OCI-LY7 (cell line): ENCODE results near the gene CYP2F1. TPM values are rescaled to one million over a fixed set of nuclear protein-coding genes. Genes with fewer than 3 reads are reported as not detected.

Experiments
- Bru-seq: library from RNA; stranded (reverse); fragments of 400-500 nt; gene quantifications from one replicate; lab custom pipeline; 2021; lab: Mats Ljungman, UMichigan
- BruChase-seq, 2 experiments: library from RNA; stranded (reverse); fragments of 400-500 nt; gene quantifications; one replicate each; lab custom pipeline; 2021; lab: Mats Ljungman, UMichigan
- BruUV-seq: library from RNA; stranded (reverse); fragments of 400-500 nt; replicated peaks from 2 replicates; lab custom pipeline; 2021; lab: Mats Ljungman, UMichigan
- CTCF ChIA-PET: fragments of 300-600 bp; sonication (Branson Sonifier 250); formaldehyde crosslinking; loops from one replicate; lab custom pipeline; 2022; ENCODE audit warnings: antibody characterized with exemption; ENCODE audit not compliant: unreplicated experiment; lab: Charles Lee
- POLR2A ChIA-PET: fragments of 300-600 bp; sonication (Branson Sonifier 250); formaldehyde crosslinking; loops from one replicate; lab custom pipeline; 2022; ENCODE audit warnings: antibody characterized with exemption; lab: Charles Lee
- DNase-seq: peaks from one replicate; pipeline ENCODE4 v3.0.0-alpha.2; 2015; ENCODE audit warnings: low spot score
- H2AFZ ChIP-seq: fragments of 200-600 bp; sonication (generic), shearing (Covaris generic); 2 replicates; pipeline ENCODE4 v1.6.1; 2014; ENCODE audit warnings: mild to moderate bottlenecking, antibody characterized with exemption, low read length, moderate library complexity
- H3K27ac ChIP-seq: fragments of 200-600 bp; sonication (generic); 2 replicates; pipeline ENCODE4 v1.5.1; 2014; ENCODE audit warnings: mixed run types, low read depth, mild to moderate bottlenecking, moderate library complexity, low read length, inconsistent platforms; ENCODE audit not compliant: poor library complexity, severe bottlenecking
- H3K36me3 ChIP-seq: fragments of 200-600 bp; sonication (generic); 2 replicates; pipeline ENCODE4 v1.6.1; 2014; ENCODE audit warnings: mild to moderate bottlenecking, antibody characterized with exemption, low read length, moderate library complexity, mixed read lengths; ENCODE audit not compliant: insufficient read depth
- H3K4me1 ChIP-seq: fragments of 200-600 bp; sonication (generic); 2 replicates; pipeline ENCODE4 v1.5.1; 2014; ENCODE audit warnings: mild to moderate bottlenecking, low read length; ENCODE audit not compliant: insufficient read depth, poor library complexity, severe bottlenecking
- H3K4me2 ChIP-seq: fragments of 200-600 bp; sonication (generic); 2 replicates; pipeline ENCODE4 v1.6.1; 2014; ENCODE audit warnings: mild to moderate bottlenecking, low read length
- H3K4me3 ChIP-seq: fragments of 200-600 bp; sonication (generic); 2 replicates; pipeline ENCODE4 v1.5.1; 2014; ENCODE audit warnings: mild to moderate bottlenecking, low read depth, low read length; ENCODE audit not compliant: poor library complexity, severe bottlenecking
- H3K79me2 ChIP-seq: fragments of 200-600 bp; sonication (generic); 2 replicates; pipeline ENCODE4 v1.6.1; 2016; ENCODE audit warnings: low read depth, mild to moderate bottlenecking, low read length, moderate library complexity, mixed read lengths; ENCODE audit not compliant: insufficient read depth
- H3K9me2 ChIP-seq: fragments of 200-600 bp; sonication (generic); 2 replicates; pipeline ENCODE4 v1.6.1; 2016; ENCODE audit warnings: mild to moderate bottlenecking, low read length, mixed read lengths; ENCODE audit not compliant: insufficient read depth
- H3K9me3 ChIP-seq: fragments of 200-600 bp; sonication (generic); 2 replicates; pipeline ENCODE4 v1.6.1; 2014; ENCODE audit warnings: mild to moderate bottlenecking, mixed run types, low read length, mixed read lengths
- H4K20me1 ChIP-seq: fragments of 200-600 bp; sonication (generic); 2 replicates; pipeline ENCODE4 v1.6.1; 2014; ENCODE audit warnings: mild to moderate bottlenecking, antibody characterized with exemption, low read length, moderate library complexity, mixed read lengths; ENCODE audit not compliant: insufficient read depth
- EZH2phosphoT487 ChIP-seq: fragments of 200-600 bp; sonication (generic); IDR thresholded peaks from 2 replicates; pipeline ENCODE4 v1.6.1; 2018; ENCODE audit warnings: low read depth, borderline replicate concordance, mild to moderate bottlenecking, mixed run types, antibody characterized with exemption, low read length, moderate library complexity, mixed read lengths
- intact Hi-C: fragments of 100-400 bp; cut with micrococcal nuclease; formaldehyde crosslinking; loops from one replicate; pipeline ENCODE4 v1.10.0; 2022; ENCODE audit not compliant: unreplicated experiment
- long read RNA-seq: library from polyadenylated mRNA; stranded (forward); transcript quantifications from one replicate; pipeline ENCODE4 v2.0.0, GENCODE V29; 2022
- total RNA-seq, 2 experiments: library from RNA; depleted of rRNA in 1 of 2; stranded (reverse); fragments of >200 nt in 1 of 2; shearing (Covaris generic) in 1 of 2; gene quantifications; 2 replicates each; pipeline ENCODE4 v1.2.3, GENCODE V29; 2014 to 2022
- TF ChIP-seq, protein P1 (sequence below): fragments of 200-600 bp; sonication (generic); conservative IDR thresholded peaks from 2 replicates; pipeline ENCODE4 v1.5.1; 2014; ENCODE audit warnings: mild to moderate bottlenecking, antibody characterized with exemption, low read length, moderate library complexity, mixed read lengths

CYP2F1 gene, protein sequence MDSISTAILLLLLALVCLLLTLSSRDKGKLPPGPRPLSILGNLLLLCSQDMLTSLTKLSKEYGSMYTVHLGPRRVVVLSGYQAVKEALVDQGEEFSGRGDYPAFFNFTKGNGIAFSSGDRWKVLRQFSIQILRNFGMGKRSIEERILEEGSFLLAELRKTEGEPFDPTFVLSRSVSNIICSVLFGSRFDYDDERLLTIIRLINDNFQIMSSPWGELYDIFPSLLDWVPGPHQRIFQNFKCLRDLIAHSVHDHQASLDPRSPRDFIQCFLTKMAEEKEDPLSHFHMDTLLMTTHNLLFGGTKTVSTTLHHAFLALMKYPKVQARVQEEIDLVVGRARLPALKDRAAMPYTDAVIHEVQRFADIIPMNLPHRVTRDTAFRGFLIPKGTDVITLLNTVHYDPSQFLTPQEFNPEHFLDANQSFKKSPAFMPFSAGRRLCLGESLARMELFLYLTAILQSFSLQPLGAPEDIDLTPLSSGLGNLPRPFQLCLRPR
- not detected in 2 replicates for total RNA-seq (2014; rRNA removed; shearing (Covaris generic))
- total RNA-seq (2022): not detected in 2 replicates
- not detected for Bru-seq, nascent RNA
- BruChase-seq, experiment 1, labeled RNA remaining after a 6-hour chase: not detected
- BruChase-seq, experiment 2, labeled RNA remaining after a 2-hour chase: not detected
- long read RNA-seq: 0 reads

GRCh38 chr19:41114132-41114531 lies at the start of gene CYP2F1:
CYP2F1 (plus strand) TSS chr19:41114432; CDS start chr19:41116189, 1,757 bp downstream.
- Histone ChIP-seq H3K36me3 (no peaks in the 10 kb centered on the region), H2AFZ (no peak within 1 kb of the TSS), H3K4me2 (no peak within 1 kb of the TSS), H3K9me3 (no peaks in the 10 kb centered on the region), H3K9me2 (no peaks in the 10 kb centered on the region), H4K20me1 (no peaks in the 10 kb centered on the region), H3K27ac (no peak within 1 kb of the TSS), H3K4me1 (no peaks in the 10 kb centered on the region), H3K4me3 (no peak within 1 kb of the TSS), H3K79me2 (no peaks in the 10 kb centered on the region)
- TF ChIP-seq EZH2phosphoT487: no peak
- TF ChIP-seq, protein P1, sequence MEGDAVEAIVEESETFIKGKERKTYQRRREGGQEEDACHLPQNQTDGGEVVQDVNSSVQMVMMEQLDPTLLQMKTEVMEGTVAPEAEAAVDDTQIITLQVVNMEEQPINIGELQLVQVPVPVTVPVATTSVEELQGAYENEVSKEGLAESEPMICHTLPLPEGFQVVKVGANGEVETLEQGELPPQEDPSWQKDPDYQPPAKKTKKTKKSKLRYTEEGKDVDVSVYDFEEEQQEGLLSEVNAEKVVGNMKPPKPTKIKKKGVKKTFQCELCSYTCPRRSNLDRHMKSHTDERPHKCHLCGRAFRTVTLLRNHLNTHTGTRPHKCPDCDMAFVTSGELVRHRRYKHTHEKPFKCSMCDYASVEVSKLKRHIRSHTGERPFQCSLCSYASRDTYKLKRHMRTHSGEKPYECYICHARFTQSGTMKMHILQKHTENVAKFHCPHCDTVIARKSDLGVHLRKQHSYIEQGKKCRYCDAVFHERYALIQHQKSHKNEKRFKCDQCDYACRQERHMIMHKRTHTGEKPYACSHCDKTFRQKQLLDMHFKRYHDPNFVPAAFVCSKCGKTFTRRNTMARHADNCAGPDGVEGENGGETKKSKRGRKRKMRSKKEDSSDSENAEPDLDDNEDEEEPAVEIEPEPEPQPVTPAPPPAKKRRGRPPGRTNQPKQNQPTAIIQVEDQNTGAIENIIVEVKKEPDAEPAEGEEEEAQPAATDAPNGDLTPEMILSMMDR: no peak
- DNase-seq: no peak
- POLR2A ChIA-PET: no interaction called here
- intact Hi-C loops: no loop called here
- BruUV-seq: no TSS peak
- CTCF ChIA-PET: no interaction called here

- peak; percentile 17 for DNase-seq
- Histone ChIP-seq H3K27ac (no peak overlapping the region), H3K79me2 (no peaks in the 10 kb centered on the region), H3K4me1 (no peaks in the 10 kb centered on the region), H3K4me3 (no peak overlapping the region), H3K9me3 (no peaks in the 10 kb centered on the region), H4K20me1 (no peaks in the 10 kb centered on the region), H2AFZ (no peak overlapping the region), H3K36me3 (no peaks in the 10 kb centered on the region), H3K9me2 (no peaks in the 10 kb centered on the region), H3K4me2 (no peak overlapping the region)
- BruUV-seq: no TSS peak
- CTCF ChIA-PET: no interaction called here
- intact Hi-C loops: no loop called here
- TF ChIP-seq, protein P1: no peak
- no peak for TF ChIP-seq EZH2phosphoT487
- POLR2A ChIA-PET: no interaction called here
Observed at GRCh38 chr19:41064974-41065569, 49.2 kb upstream of the CYP2F1 start.
